GM12865 (cell line): ENCODE data around the gene RSRC1.

Experiments used
- DNase-seq: peaks from one replicate; pipeline ENCODE4 v3.0.0; 2010; ENCODE audit warnings: low read depth
- H3K4me3 ChIP-seq: 2 replicates; pipeline ENCODE4 v1.5.1; 2011; ENCODE audit warnings: mild to moderate bottlenecking, low read depth, low read length, control low read depth
- TF ChIP-seq, protein P1 (sequence below): IDR thresholded peaks from 2 replicates; pipeline ENCODE4 v1.5.1; 2011; ENCODE audit warnings: low read length, control low read depth, low read depth, inconsistent platforms; ENCODE audit not compliant: insufficient read depth; ENCODE audit errors: missing control alignments

RSRC1 gene

DNA sequence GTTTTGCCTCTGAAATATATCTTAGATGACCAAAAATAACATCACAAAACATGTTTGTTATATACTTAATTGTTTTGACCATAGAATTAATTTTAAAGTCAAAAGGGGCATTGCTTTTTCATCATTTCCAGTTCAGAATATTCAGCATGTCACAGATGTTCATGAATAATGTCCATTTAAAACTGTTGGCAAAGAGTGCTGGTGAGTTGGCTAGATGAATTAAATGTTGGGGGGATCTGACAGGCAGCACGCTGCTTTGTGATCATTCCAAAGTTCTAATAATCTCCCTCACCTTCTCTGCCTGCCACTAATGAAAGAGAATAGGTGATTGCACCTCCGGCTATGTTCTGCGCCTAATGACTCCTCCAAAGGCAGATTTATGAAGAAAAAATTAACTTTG, 321.9 kb downstream of the RSRC1 start:
- H3K4me3 ChIP-seq = no peak overlapping the region
- no peak for DNase-seq
- TF ChIP-seq, protein P1, sequence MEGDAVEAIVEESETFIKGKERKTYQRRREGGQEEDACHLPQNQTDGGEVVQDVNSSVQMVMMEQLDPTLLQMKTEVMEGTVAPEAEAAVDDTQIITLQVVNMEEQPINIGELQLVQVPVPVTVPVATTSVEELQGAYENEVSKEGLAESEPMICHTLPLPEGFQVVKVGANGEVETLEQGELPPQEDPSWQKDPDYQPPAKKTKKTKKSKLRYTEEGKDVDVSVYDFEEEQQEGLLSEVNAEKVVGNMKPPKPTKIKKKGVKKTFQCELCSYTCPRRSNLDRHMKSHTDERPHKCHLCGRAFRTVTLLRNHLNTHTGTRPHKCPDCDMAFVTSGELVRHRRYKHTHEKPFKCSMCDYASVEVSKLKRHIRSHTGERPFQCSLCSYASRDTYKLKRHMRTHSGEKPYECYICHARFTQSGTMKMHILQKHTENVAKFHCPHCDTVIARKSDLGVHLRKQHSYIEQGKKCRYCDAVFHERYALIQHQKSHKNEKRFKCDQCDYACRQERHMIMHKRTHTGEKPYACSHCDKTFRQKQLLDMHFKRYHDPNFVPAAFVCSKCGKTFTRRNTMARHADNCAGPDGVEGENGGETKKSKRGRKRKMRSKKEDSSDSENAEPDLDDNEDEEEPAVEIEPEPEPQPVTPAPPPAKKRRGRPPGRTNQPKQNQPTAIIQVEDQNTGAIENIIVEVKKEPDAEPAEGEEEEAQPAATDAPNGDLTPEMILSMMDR = no peak

DNA sequence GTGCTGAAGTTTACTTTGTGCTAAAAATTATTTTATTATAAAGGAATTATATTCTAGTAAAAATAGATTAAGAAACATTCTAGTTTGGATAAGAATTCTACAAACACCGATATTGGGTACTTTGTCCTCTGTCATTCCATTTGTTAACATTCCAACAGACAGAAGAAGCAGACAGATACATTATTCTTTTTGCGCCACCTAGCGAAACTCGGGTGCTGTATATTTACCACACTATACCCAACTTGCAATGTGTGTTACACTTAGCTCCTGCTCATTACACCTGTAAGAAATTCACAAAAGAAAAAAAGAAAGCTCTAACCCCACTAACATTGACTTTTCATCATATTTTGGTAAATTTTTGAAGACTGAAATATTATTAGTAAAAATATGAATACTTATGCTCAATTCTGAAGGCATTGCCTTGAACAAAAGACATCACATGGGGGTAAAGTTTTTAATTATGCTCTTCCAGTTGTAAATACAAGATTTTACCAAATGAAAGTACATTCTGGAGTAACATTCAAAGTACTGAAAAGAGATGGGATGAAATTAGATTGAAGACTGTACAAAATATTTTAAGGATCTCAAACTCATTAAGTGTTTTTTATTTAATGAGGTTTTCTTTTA, 324.6 kb downstream of the RSRC1 start:
- no peak overlapping the region for H3K4me3 ChIP-seq
- TF ChIP-seq, protein P1 = peak; percentile 54
- peak; percentile 68 for DNase-seq

DNA sequence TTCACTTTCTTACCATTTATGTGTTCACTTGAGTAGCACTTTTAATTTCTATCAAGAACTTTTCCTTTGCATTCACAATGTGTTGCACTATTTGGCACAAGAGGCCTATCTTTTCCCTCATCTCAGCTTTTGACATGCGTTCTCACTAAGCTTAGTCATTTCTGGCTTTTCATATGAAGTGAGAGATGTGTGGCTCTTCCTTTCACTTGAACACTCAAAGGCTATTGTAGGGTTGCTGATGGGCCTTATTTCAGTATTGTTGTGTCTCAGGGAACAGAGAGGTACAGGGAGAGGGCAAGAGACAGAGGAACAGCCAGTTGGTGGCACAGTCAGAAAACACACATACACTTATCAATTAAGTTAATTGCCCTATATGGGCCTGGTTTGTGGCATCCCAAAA, 333.7 kb downstream of the RSRC1 start:
- H3K4me3 ChIP-seq = no peak overlapping the region
- TF ChIP-seq, protein P1 = no peak
- DNase-seq = peak; percentile 54

DNA sequence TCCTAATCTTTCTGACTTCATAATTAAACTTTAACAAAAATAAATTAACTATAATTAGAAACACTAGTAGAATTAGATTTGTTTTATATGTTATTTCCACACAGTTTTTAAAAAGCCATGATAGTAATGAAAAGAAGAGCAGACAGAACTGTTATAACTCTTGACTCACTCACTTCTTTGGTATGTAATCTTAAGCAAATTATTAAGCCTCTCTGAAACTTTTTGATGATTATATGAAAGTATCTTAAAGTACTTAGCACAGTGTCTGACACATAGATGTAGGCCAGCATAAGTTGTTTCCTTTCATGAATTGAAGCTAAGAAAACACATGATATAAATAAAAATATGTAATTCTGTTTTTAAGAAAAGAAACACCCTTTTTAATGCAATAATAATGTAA, 337.5 kb downstream of the RSRC1 start:
- TF ChIP-seq, protein P1 = no peak
- H3K4me3 ChIP-seq = no peak overlapping the region
- DNase-seq = no peak

DNA sequence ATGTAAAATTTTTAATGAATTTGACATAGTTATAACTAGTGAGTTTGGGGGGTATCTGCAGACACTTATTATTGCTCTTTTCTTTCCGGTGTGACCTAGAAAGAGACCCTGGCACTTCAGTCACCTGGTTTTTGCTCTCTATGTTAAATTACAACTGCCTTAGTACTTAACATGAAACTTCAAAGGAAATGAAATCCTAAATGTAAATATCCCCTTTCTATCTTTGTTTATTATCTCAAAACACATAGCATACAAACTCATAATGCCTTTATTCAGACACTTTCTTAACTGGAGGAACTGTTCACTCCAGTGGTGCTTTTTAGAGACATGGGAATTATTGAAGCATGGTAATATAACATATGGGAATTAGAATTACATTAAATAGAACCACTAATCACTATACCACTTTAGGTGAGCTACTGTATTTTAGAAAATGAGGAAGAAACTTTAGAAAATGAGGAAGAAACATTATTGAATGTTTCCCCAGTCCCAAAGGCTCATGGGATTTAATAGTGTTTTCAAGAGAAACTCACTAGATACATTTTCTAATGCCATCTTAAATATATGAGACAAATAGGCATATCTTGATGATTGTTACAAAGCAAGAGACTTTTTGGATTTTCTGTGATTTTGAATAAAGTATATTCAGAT, 341.6 kb downstream of the RSRC1 start:
- TF ChIP-seq, protein P1 = no peak
- DNase-seq = no peak
- no peak overlapping the region for H3K4me3 ChIP-seq

DNA sequence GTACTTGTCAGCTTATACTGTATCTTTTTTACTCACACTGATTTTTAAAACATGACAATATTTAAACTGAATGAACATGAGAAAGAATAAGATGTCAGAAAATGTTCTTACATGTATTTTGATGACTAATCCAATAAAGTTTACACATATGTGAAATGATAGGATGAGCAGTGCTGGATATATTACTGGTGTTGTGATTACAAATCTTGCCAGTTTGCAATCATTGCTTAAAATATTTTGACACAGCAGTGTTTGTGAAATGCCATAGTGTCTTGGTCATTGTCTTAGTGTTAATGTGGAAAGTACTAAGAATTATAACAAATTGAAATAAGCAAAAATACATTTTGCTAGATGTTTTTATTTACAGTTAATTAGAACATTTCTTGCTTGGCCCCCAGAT, 342.4 kb downstream of the RSRC1 start:
- TF ChIP-seq, protein P1 = no peak
- DNase-seq = no peak

DNA sequence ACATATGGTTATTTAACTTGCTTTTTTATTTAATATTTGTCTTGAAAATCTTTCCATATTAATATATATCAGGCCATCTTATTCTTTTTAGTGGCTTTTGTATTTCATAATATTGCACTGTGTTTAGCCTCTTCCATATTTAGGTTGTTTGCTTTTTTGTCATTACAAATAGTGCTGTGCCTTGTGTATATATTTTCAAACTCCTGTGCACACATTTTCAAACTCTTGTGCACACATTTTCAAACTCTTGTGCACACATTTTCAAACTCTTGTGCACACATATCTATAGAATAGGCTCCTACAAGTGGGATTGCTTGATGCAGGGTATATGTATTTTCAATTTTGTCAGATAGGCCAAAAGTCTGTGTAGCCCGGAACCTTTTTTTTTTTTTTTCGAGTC, 343.1 kb downstream of the RSRC1 start:
- no peak for DNase-seq
- no peak overlapping the region for H3K4me3 ChIP-seq
- TF ChIP-seq, protein P1 = no peak

More for the DNA sequence above, 342.4 kb downstream of the RSRC1 start:
- no peak overlapping the region for H3K4me3 ChIP-seq
